DMS 273 treated with DMSO at 0.1 percent for 48 hours (cell line): ENCODE results near the gene RAB5A.
"Not testable (repeated sequence)": the region's sequence is repeated elsewhere in the genome, so short reads cannot be mapped to it uniquely, and the experiment has no call there.

Experiments used
- DNase-seq: peaks from one replicate; lab custom pipeline; 2025; lab: John Stamatoyannopoulos, UW

Gene RAB5A

GRCh38 chr3:20028905-20029331 lies 82.0 kb downstream of the RAB5A start:
- DNase-seq, result no peak

GRCh38 chr3:20031939-20032338 lies 85.0 kb downstream of the RAB5A start:
- DNase-seq, result not testable (repeated sequence)
